HG02840 (cell line): ENCODE measurements around the gene RALGDS.
"Not testable (repeated sequence)": the region's sequence is repeated elsewhere in the genome, so short reads cannot be mapped to it uniquely, and the experiment has no call there.

ENCODE experiments used
- ATAC-seq: cut with Tn5 transposase; IDR thresholded peaks from one replicate; pipeline ENCODE4 v1.9.1; 2021; ENCODE audit warnings: mild to moderate bottlenecking, moderate library complexity, moderate number of reproducible peaks; ENCODE audit not compliant: unreplicated experiment, low FRiP score

Gene RALGDS

DNA sequence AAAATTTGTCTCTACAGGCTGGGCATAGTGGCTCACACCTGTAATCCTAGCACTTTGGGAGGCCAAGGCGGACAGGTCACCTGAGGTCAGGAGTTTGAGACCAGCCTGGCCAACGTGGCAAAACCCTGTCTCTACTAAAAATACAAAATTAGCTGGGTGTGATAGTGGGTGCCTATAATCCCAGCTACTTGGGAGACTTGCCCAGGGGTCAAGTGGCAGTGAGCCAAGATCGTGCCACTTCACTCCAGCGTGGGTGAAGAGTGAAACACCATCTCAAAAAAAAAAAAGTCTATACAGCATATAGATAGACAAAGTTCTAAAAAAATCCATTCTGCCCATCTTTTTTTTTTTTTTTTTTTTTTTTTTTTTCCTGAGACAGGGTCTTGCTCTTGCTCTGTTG is 26.7 kb downstream of the RALGDS start:
- ATAC-seq = not testable (repeated sequence)

DNA sequence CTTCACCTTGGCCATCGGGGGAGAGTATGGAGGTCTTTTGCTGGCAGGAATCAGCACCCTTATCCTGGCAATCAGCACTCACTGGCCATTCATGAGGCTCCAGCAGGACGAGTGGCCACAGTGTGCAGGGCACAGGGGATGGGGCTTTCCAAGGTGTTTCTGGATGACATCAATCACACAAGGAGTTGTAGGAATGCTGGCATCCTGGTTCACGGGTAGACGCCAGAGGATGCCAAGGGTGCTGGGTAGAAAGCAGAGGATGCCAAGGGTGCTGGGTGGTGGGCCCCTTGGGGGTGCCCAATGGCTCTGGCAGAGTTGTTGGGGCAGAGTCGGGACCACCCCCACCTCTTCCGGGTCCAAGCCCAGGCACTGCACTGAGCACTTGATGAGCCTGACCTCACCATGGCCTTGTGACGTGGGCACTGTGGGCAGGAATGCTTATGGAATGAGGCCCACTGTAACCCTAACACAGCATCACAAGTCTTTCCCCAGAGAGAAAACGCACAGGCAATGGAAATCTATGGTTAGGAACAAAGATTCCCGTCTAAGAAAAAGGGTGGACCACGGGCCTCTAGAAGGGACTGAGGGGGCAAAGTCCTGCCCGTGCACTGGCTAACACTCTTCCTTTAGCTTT is 30.2 kb downstream of the RALGDS start:
- ATAC-seq = no peak

DNA sequence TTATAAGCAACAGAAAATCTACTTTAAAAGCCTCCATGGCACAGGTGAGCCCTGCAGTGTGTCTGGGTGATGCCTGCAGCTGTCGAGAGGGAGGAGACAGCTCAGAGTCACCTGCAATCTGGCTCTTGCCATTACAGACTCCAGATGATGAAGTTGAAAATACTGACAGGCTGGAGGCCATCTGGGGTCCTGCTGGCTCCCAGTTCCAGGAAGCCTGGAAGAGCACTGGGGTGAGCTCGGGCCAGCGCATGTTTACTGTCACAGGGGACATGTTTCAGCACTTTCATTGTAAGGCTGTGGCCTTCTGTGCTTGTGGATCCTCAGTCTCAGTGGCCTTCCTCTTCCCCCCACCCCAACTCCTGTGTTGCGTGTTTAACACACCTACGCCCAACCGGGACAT is 30.9 kb downstream of the RALGDS start:
- no peak for ATAC-seq

DNA sequence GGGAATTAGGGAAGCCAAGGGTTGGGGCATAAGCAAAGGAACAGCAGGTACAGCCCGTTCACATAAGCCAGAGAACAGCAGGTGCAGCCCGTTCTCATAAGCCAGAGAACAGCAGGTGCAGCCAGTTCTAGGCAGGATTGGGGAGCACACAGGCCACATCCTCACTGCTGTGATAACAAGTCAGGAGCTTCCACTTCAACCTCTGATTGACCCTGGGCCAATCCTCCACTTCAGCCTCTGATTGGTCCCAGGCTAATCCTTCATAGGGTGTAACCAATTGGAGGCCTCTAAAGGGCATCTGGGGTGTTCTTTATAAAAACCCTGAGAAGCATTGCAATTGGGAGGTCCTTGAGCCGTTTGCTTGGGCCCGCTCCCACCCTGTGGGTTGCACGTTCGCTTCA is 31.8 kb downstream of the RALGDS start:
- no peak for ATAC-seq

DNA sequence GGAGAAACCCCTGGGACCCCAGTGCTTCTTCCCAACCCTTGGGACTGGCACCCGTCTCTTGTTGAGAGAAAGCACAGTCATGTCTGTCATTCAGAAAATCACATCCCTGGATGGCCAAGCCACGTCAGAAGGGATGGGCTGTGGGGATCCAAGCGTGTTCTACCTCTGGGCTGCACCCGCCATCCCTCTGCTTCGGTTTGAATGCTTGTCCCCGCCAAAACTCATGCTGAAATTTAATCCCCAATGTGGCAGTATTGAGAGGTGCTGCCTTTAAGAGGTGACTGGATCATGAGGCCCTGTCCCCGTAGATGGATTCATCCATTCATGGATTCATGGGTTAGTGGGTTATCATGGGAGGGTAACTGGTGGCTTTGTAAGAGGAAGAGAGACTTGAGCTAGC is 32.3 kb downstream of the RALGDS start:
- ATAC-seq = no peak

DNA sequence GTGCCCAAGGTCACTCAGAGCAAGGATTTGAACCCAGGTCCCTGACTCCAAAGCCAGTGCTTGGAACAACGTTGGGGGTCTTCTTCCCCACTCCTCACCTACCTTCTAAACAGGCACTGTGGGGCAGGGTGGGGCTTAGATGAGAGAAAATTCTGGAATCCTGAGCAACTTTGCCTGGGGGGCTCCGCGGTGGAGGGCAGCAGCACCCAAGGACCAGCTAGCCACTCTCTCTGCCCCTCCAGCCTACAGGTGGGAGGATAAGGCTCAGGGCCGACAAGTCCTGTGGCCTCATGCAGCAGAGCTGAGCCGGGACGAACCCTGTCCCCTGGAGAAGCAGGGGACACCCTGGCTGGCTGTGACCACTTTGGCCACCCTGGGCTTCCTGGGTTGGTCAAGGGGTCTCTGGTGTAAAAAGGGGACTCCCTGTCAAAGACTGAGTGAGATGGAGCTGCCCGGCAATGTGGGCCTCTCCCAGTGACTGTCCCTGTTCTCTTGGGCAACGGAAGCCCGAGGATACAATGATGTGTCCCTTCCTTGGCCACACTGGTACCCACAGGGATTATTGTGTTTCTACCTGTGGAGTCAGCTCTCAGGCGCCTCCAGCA is 32.8 kb downstream of the RALGDS start:
- no peak for ATAC-seq

DNA sequence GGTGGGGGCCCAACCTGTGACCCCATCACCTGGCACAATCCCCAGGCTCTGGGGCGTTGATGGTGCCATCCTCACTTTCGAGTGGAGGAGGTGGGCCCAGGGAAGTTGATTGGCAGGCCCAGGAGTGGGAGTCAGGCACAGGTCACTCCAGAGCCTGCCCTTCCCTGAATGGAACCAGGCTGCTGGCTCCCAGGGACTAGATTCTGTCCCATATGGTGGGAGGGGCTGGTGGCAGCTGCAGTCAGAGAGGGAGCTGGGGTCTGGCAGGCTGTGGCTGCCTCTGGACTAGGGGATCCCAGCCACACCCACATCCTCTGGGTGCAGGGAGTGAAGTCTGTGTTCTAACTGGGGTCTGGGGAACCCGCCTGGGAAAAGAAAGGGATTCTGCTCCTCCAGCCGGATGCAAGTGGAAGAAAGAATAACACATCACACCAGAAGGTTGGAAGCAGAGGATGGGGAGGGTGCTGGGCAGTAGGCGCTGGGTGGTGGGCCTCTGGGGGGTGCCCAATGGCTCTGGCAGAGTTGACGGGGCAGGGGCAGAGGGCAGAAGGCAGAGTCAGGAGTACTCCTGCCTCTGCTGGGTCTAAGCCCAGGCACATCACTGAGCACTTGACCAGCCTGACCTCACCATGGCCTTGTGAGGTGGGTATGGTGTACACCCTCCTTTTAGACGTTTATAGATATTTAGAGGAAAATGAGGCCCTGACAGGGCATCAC is 33.5 kb downstream of the RALGDS start:
- ATAC-seq = no peak

DNA sequence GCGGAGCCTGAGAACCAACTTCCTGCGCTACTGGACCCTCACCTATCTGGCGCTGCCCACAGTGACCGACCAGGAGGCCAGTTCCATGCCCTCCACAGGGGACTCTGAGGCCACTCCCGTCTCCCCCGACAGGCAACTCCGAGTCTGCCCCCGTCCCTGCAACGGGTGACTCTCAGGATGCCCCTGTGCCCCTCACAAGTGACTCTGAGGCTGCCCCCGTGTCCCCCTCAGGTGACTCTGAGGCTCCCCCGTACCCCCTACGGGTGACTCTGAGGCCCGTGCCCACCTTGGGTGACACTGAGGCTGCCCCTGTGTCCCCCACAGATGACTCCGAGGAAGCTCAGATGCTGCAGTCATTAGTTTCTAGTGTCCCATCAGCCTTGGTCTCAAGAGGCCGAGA is 34.1 kb downstream of the RALGDS start:
- ATAC-seq = no peak

DNA sequence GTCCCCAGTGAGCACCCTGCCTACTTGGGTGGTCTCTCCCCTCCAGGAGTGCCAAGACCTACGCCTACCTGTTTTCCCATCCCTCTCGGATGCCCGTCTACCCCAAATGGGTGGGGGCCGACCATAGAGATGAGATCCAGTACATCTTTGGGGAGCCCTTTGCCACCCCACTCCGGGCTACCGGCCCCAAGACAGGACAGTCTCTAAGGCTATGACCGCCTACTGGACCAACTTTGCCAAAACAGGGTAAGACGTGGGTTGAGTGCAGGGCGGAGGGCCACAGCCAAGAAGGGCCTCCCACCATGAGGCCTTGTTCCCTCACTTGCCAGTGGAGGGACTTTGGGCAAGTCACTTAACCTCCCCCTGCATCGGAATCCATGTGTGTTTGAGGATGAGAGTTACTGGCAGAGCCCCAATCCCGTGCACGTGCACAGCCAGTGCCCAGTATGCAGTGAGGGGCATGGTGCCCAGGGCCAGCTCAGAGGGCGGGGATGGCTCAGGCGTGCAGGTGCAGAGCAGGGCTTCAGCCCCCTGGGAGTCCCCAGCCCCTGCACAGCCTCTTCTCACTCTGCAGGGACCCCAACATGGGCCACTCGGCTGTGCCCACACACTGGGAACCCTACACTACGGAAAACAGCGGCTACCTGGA is 34.7 kb downstream of the RALGDS start:
- ATAC-seq = not testable (repeated sequence)

DNA sequence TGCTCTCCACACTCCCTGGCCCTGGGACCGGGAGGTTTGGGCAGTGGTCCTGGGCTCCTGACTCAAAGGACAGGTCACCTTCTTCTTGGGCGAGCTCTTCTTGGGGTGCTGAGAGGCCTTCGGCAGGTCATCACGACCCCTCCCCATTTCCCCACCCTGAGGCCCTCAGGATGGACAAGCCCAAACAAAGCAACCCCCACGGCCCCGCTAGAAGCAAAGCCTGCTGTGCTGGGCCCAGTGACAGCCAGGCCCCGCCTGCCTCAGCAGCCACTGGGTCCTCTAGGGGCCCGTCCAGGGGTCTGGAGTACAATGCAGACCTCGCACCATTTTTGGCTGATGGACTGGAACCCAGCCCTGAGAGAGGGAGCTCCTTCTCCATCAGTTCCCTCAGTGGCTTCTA is 37.4 kb downstream of the RALGDS start:
- not testable (repeated sequence) for ATAC-seq

DNA sequence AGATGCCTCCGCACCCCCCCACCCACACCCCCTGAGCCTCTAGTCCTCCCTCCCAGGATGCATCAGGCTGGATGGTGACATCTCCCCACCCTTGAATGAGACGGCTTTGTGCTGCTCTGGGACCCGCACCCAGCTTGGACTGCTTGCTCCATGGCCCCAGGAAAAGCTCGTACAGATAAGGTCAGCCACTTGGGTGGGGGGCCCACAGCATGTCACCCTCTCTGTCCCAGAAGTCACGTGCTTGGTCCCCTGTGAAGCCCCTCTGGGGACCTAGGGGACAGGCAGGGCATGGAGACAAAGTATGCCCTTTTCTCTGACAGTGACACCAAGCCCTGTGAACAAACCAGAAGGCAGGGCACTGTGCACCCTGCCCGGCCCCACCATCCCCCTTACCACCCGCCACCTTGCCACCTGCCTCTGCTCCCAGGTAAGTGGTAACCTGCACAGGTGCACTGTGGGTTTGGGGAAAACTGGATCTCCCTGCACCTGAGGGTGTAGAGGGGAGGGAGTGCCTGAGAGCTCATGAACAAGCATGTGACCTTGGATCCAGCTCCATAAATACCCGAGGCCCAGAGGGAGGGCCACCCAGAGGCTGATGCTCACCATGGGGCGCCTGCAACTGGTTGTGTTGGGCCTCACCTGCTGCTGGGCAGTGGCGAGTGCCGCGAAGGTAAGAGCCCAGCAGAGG is 38.9 kb downstream of the RALGDS start:
- not testable (repeated sequence) for ATAC-seq

DNA sequence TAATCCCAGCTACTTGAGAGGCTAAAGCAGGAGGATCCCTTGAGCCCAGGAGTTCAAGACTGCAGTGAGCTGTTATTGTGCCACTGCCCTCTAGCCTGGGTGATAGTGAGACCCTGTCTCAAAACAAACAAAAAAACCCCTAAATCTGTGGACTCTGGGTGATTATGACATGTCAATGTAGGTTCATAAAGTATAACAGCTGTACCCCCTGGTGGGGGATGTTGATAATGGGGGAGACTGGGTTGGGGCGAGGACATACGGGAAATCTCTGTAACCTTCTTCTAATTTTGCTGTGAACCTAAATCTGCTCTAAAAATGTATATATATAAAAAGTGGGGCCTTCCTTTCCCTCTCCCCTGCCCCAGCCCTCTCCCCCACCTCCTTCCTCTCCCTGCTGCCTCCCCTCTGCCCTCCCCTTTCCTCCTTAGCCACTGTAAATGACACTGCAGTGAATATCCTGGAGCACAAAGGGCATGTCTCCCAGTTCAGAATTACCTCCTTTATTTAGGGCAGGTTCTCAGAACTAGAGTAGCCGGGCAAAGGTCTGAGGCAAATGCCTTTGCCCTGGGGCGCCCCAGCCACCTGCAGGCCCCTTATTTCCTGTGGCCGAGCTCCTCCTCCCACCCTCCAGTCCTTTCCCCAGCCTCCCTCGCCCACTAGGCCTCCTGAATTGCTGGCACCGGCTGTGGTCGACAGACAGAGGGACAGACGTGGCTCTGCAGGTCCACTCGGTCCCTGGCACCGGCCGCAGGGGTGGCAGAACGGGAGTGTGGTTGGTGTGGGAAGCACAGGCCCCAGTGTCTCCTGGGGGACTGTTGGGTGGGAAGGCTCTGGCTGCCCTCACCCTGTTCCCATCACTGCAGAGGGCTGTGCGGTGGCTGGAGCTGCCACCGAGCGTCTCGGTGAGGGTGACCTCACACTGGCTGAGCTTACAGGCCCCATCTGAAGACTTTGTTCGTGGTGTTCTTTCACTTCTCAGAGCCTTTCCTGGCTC is 40.0 kb downstream of the RALGDS start:
- ATAC-seq = not testable (repeated sequence)

DNA sequence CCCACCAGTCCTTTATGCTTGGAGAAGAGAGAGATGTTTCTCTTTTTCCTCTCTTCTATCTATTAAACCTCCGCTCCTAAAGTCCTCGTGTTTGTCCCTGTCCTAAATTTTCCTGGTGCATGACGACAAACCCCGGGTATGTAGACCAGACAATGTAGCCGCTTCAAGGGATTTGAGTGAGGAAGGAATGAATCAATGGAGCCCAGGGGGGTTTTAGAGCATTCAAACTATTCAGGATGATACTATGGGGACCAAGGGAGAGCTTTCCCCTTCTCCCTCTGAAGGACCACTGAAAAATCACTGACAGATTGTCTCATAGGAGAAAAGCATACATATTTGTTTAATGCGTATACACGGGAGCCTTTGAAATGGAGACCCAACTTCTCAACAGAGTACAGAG is 40.9 kb downstream of the RALGDS start:
- ATAC-seq = no peak

DNA sequence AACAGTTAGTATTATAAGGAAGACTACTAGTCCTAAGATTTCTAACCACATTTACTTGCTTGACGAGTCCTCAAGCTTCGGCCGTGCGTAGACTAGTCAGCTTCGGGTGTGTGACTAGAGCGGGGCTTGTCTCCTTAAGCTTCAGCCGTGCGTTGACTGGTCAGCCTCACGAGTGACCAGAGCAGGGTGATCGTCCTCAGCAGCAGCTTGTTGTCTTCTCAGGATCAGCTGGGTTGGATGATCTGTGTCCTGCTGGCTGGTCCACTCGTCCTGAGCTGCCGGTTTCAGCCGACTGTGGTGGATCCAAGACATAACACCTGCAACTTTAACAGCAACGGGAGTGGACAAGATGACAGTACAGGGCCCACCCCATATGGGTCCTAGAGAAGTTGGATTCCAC is 42.6 kb downstream of the RALGDS start:
- no peak for ATAC-seq

DNA sequence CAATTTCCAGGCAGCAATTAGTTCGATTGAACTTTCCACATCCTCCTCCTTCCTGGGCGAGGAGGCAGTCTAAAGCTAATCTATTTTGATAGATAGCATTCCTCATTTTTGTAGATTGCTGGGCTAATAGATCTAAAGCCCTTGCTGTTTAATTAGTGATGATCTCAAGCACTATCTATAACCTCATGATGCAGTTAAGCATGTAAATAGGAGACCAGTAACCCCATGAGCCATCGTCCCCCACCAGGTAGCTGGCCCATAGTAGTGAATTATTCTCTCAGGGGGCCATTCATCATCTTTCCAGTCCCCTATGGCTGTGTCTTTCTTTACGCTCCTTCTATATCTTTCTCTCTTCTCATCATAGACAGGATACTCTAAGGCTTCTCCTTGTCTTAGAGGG is 44.3 kb downstream of the RALGDS start:
- no peak for ATAC-seq

DNA sequence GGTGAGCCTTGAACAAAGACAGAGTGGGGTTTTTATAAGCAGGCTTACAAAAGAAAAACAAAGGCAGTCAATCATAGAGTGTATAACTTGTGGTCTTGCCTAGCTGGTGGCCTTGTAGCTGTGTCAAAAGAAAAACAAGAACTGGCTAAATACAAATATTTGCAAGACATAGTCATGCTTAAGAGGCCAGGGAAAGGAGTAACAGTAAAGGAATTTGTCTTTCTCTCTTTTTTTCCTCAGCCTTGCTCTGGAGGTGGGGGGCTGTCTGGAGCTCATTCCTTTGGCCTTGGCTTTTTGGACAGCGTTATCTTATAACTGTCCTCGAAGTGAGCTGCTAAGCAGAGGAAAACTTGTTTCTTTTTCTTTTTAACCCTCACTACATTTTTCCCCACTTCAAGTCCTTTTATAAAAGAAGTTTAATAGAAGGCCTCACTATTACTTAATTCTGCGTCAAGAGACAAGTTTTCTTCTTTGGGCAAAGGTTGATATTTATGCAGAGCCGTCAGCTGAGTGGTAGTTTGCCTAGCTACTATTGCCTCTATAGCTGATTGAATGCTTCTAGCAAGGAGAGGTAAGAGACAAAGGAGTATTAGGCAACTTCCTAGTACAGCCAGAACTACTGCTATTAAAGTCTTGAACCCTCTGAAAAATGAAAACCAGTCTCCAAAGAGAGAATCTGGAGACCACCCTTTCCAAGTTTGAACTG is 45.0 kb downstream of the RALGDS start:
- ATAC-seq = no peak

DNA sequence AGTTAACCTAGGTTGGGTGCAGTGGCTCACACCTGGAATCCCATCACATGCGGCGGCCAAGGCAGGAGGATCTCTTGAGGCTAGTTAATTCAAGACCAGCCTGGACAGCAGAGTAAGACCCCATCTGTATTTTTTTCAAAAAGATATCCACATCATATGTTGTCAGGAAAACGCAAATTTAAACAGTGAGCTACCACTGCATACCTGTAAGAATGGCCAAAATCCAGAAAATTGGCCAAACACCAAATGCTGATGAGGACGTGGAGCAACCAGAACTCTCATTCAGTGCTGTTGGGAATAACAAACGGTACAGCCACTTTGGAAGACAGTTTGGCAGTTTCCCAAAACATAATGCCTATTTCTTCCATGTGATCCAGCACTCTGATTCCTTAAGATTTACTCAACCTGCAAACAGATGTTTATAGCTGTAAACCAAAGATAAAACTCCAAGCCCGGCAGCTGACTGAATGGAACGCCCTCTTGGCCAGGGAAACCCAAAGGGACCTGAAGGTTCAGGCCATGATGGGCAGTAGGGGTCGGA is 46.9 kb downstream of the RALGDS start:
- no peak for ATAC-seq

DNA sequence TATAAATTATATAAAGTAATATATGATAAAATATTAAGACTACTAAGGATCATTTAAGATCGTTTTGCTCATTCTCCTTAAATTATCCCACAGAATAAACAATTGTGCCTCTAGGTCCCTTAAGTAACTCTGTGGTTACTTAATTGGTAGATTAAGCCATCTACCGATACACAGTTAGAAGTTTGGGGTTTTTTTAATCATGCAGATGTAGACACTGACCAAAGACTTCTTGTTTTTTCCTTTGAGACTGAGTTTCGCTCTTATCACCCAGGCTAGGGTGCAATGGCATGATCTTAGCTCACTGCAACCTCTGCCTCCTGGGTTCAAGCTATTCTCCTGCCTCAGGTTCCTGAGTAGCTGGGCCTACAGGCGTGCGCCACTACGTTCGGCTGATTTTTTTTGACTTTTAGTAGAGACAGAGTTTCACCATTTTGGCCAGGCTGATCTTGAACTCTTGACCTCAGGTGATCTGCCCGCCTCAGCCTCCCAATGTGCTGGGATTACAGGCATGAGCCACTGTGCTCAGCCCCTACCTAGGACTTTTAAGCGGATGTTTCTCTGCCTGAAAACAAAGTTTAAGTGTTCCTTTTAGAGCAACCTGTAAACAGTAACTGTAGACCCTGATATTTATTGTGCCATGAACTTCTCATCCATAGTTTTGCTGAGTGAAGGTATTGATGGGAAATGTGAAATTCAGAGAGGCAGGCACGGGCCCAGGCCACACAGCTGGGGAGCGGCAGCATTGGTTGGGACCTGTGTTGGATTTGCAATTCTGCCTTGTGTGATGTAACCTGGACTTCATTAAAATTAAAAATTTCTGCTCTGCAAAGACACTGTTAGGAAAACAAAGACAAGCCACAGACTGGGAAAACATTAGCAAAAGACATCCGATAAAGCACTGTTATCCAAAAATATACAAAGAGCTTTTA is 47.7 kb downstream of the RALGDS start:
- no peak for ATAC-seq
